ENCODE measurements around the gene ARL6IP5. TPM values are rescaled to one million over a fixed set of nuclear protein-coding genes. Genes with fewer than 3 reads are reported as not detected.

ARL6IP5 gene
- total and polyA plus RNA-seq, 2 of the 13 experiments (the other 11 are each of a cell fraction or from before 2014, with no cell fraction given) = 23.7 to 29.6 TPM

- peak; percentile 79 for TF ChIP-seq RBFOX2 (IDR thresholded peaks at IDR 0.05; ENCODE audit: low read depth, low read length)
- TF ChIP-seq ZBTB7A (CRISPR knock-in tag; IDR thresholded peaks at IDR 0.05) = no peak
- no peak for TF ChIP-seq ZNF431 (CRISPR knock-in tag; IDR thresholded peaks at IDR 0.05; ENCODE audit: borderline replicate concordance, low read depth)
- TF ChIP-seq THAP11 (CRISPR knock-in tag; IDR thresholded peaks at IDR 0.05) = peak; percentile 82
- no peak for TF ChIP-seq ZNF256 (CRISPR knock-in tag; conservative IDR thresholded peaks at IDR 0.05)
- peak; percentile 79; the same call in 1 of the 2 replicates for TF ChIP-seq FOXK1 (CRISPR knock-in tag; IDR thresholded peaks at IDR 0.05; ENCODE audit: borderline replicate concordance, low read depth)
- TF ChIP-seq CHCHD3 (CRISPR knock-in tag; IDR thresholded peaks at IDR 0.05) = no peak
- no peak for TF ChIP-seq DR1 (CRISPR knock-in tag; IDR thresholded peaks at IDR 0.05)
- peak; percentile 96 for TF ChIP-seq TFAP4 (IDR thresholded peaks at IDR 0.05; ENCODE audit: borderline replicate concordance, low read depth)
- peak; percentile 91; the same call in 1 of the 2 replicates for TF ChIP-seq ZFP82 (CRISPR knock-in tag; IDR thresholded peaks at IDR 0.05; ENCODE audit: borderline replicate concordance)
- TF ChIP-seq ZNF337 (CRISPR knock-in tag; IDR thresholded peaks at IDR 0.05; ENCODE audit: borderline replicate concordance, low read depth) = no peak
- no peak for TF ChIP-seq SRSF9 (IDR thresholded peaks at IDR 0.05; ENCODE audit: borderline replicate concordance, insufficient read depth, low read depth, low read length, poor library complexity, severe bottlenecking)
- TF ChIP-seq EZH2 (conservative IDR thresholded peaks at IDR 0.05; ENCODE audit: low read depth, low read length) = no peak
- no peak for TF ChIP-seq CCAR2 (optimal IDR thresholded peaks at IDR 0.05; ENCODE audit: low read depth, low read length)
- no peak for TF ChIP-seq SIN3B (IDR thresholded peaks at IDR 0.05; ENCODE audit: low read length)
- TF ChIP-seq PITX1 (CRISPR knock-in tag; IDR thresholded peaks at IDR 0.05) = peak; percentile 59; the same call in 1 of the 2 replicates
- TF ChIP-seq KIAA2018 (CRISPR knock-in tag; IDR thresholded peaks at IDR 0.05; ENCODE audit: borderline replicate concordance) = no peak
- TF ChIP-seq ZFAT (CRISPR knock-in tag; conservative IDR thresholded peaks at IDR 0.05) = no peak
- no peak for TF ChIP-seq PLSCR1 (CRISPR knock-in tag; IDR thresholded peaks at IDR 0.05; ENCODE audit: borderline replicate concordance)
These were observed 32.8 kb upstream of the ARL6IP5 start, which contains the start of gene TMF1 (continued) for GRCh38 chr3:69051756-69052471.

Measured in HepG2 (cell line).